Liver (tissue), 3 donors: ENCODE results near the gene C6orf132.

ENCODE experiments used
- EGR1 ChIP-seq, 2 donors: IDR thresholded peaks; 2 replicates each; pipeline ENCODE4 v1.6.1; 2016 to 2018; ENCODE audit warnings: antibody characterized with exemption in 2 of 2, low read depth in 2 of 2
- RXRA ChIP-seq, 2 donors: IDR thresholded peaks; 2 replicates each; pipeline ENCODE4 v1.6.1; 2017 to 2018; ENCODE audit warnings: antibody characterized with exemption in 2 of 2, mild to moderate bottlenecking in 1 of 2
- SP1 ChIP-seq: IDR thresholded peaks from 2 replicates; pipeline ENCODE4 v1.6.1; 2018; ENCODE audit warnings: antibody characterized with exemption, mild to moderate bottlenecking
- TF ChIP-seq, protein P1 (sequence below): fragments of 150-350 bp; IDR thresholded peaks from 2 replicates; pipeline ENCODE4 v1.5.1; 2017; ENCODE audit warnings: improper control_type of control experiment, low read depth, low read length; ENCODE audit not compliant: missing input control
- TF ChIP-seq, protein P2 (sequence below): IDR thresholded peaks from 2 replicates; pipeline ENCODE4 v1.6.1; 2016; ENCODE audit warnings: antibody characterized with exemption
- TF ChIP-seq, protein P3 (sequence below): IDR thresholded peaks from 2 replicates; pipeline ENCODE4 v1.6.1; 2016; ENCODE audit warnings: antibody characterized with exemption, mild to moderate bottlenecking
- donor health status: healthy.
- donor health status: healthy.

DNA sequence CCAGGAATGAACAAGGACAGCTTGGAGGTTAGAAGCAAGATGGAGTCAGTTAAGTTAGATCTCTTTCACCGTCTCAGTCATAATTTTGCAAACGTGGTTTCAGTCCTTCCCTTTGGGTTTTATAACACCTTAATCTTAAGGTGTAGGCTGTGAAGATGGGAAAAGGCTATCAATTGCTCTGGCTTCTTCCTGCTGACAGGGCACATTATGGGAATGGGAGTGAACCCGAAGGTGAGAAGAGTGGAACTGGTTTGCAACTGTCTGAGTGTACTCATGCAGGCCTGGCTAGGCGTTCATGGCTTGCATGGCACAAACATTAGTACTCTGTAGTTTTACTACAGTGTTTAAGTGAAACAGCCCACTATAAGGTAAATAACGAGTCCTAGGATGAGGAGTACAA, 82.7 kb downstream of the C6orf132 start:
- TF ChIP-seq, protein P1, sequence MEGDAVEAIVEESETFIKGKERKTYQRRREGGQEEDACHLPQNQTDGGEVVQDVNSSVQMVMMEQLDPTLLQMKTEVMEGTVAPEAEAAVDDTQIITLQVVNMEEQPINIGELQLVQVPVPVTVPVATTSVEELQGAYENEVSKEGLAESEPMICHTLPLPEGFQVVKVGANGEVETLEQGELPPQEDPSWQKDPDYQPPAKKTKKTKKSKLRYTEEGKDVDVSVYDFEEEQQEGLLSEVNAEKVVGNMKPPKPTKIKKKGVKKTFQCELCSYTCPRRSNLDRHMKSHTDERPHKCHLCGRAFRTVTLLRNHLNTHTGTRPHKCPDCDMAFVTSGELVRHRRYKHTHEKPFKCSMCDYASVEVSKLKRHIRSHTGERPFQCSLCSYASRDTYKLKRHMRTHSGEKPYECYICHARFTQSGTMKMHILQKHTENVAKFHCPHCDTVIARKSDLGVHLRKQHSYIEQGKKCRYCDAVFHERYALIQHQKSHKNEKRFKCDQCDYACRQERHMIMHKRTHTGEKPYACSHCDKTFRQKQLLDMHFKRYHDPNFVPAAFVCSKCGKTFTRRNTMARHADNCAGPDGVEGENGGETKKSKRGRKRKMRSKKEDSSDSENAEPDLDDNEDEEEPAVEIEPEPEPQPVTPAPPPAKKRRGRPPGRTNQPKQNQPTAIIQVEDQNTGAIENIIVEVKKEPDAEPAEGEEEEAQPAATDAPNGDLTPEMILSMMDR, result no peak
- TF ChIP-seq, protein P2, sequence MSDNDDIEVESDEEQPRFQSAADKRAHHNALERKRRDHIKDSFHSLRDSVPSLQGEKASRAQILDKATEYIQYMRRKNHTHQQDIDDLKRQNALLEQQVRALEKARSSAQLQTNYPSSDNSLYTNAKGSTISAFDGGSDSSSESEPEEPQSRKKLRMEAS, result no peak
- no peak for TF ChIP-seq SP1
- no peak for TF ChIP-seq EGR1 (IDR thresholded peaks at IDR 0.05; ENCODE audit: low read depth in 2 of 2)
- TF ChIP-seq, protein P3, sequence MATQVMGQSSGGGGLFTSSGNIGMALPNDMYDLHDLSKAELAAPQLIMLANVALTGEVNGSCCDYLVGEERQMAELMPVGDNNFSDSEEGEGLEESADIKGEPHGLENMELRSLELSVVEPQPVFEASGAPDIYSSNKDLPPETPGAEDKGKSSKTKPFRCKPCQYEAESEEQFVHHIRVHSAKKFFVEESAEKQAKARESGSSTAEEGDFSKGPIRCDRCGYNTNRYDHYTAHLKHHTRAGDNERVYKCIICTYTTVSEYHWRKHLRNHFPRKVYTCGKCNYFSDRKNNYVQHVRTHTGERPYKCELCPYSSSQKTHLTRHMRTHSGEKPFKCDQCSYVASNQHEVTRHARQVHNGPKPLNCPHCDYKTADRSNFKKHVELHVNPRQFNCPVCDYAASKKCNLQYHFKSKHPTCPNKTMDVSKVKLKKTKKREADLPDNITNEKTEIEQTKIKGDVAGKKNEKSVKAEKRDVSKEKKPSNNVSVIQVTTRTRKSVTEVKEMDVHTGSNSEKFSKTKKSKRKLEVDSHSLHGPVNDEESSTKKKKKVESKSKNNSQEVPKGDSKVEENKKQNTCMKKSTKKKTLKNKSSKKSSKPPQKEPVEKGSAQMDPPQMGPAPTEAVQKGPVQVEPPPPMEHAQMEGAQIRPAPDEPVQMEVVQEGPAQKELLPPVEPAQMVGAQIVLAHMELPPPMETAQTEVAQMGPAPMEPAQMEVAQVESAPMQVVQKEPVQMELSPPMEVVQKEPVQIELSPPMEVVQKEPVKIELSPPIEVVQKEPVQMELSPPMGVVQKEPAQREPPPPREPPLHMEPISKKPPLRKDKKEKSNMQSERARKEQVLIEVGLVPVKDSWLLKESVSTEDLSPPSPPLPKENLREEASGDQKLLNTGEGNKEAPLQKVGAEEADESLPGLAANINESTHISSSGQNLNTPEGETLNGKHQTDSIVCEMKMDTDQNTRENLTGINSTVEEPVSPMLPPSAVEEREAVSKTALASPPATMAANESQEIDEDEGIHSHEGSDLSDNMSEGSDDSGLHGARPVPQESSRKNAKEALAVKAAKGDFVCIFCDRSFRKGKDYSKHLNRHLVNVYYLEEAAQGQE, result no peak
- no peak for TF ChIP-seq RXRA (IDR thresholded peaks at IDR 0.05)
